Tibial nerve (tissue), 4 donors: ENCODE results near the gene CARD10. TPM values are rescaled to one million over a fixed set of nuclear protein-coding genes. Genes with fewer than 3 reads are reported as not detected.
"Not testable (repeated sequence)": the region's sequence is repeated elsewhere in the genome, so short reads cannot be mapped to it uniquely, and the experiment has no call there.

Experiments used
- DNase-seq, 2 donors: peaks; one replicate each; pipeline ENCODE4 v3.0.0-alpha.2; 2019; ENCODE audit warnings: low spot score in 2 of 2
- H3K27ac ChIP-seq, 4 donors: fragments of 200-600 bp; sonication (generic) in 3 of 4; one replicate each; pipeline ENCODE4 v1.5.1; 2017 to 2019; ENCODE audit warnings: mild to moderate bottlenecking in 1 of 4
- H3K27me3 ChIP-seq, 2 donors: fragments of 200-600 bp; sonication (generic) in 1 of 2; one replicate each; pipeline versions ENCODE4 v1.5.1 to v1.6.0; 2017 to 2019
- H3K36me3 ChIP-seq, 3 donors: fragments of 200-600 bp; sonication (generic); one replicate each; pipeline ENCODE4 v1.5.1; 2018 to 2019
- H3K4me1 ChIP-seq, 4 donors: fragments of 200-600 bp; sonication (generic) in 3 of 4; one replicate each; pipeline ENCODE4 v1.5.1; 2017 to 2019
- H3K4me3 ChIP-seq, 4 donors: fragments of 200-600 bp; sonication (generic) in 3 of 4; one replicate each; pipeline ENCODE4 v1.5.1; 2017 to 2019; ENCODE audit warnings: mild to moderate bottlenecking in 1 of 4, moderate library complexity in 1 of 4
- H3K9me3 ChIP-seq, 4 donors: fragments of 200-600 bp; sonication (generic) in 3 of 4; one replicate each; pipeline ENCODE4 v1.5.1; 2017 to 2019
- CTCF ChIP-seq, 5 experiments: fragments of 200-600 bp in 3 of 5; fragments of 450-650 bp in 2 of 5; sonication (generic) in 3 of 5; IDR thresholded peaks; one replicate each; pipeline ENCODE4 v1.5.1; 2016 to 2019; ENCODE audit warnings: antibody characterized with exemption in 5 of 5, mild to moderate bottlenecking in 3 of 5, moderate library complexity in 2 of 5
- EP300 ChIP-seq, 2 donors: sonication (generic); formaldehyde crosslinking; IDR thresholded peaks; one replicate each; pipeline ENCODE4 v1.6.1; 2017; ENCODE audit warnings: antibody characterized with exemption in 2 of 2, mild to moderate bottlenecking in 1 of 2
- POLR2A ChIP-seq, 2 donors: fragments of 450-650 bp; IDR thresholded peaks; one replicate each; pipeline ENCODE4 v1.6.1; 2017; ENCODE audit warnings: antibody characterized with exemption in 2 of 2, mild to moderate bottlenecking in 2 of 2, moderate library complexity in 2 of 2
- WGBS, 2 donors: methylation state at CpG; one replicate each; pipeline ENCODE4 v1.1.5; 2018; 5-methylcytosine and 5-hydroxymethylcytosine counted together
- total RNA-seq, 4 donors: library from RNA; depleted of rRNA; stranded (reverse); fragments of >200 nt; gene quantifications; one replicate each; pipeline ENCODE4 v1.1.0, GENCODE V29; 2016

The CARD10 gene
- total RNA-seq, 4 donors from 2014 or later = 12.5 to 21.6 (median 17.0) TPM

- Histone ChIP-seq H3K4me1 (no peaks in the 10 kb centered on the region), H3K9me3 (no peaks in the 10 kb centered on the region), H3K27ac (no peak overlapping the region), H3K27me3 (peaks cover 0 to 32% of the 10 kb centered on the region in 2 donors), H3K4me3 (no peak overlapping the region), H3K36me3 (peaks cover 0 to 11% (median 0%) of the 10 kb centered on the region in 3 donors)
- WGBS, 2 donors = 77 to 92% methylated on average over 6 to 8 of the region's 8 CpGs
- no peak for DNase-seq
- TF ChIP-seq POLR2A (IDR thresholded peaks at IDR 0.05) (no peak), CTCF (IDR thresholded peaks at IDR 0.05) (no peak), EP300 (IDR thresholded peaks at IDR 0.05) (no peak)
These were observed 45.7 kb downstream of the CARD10 start for GRCh38 chr22:37473437-37473946.

DNA sequence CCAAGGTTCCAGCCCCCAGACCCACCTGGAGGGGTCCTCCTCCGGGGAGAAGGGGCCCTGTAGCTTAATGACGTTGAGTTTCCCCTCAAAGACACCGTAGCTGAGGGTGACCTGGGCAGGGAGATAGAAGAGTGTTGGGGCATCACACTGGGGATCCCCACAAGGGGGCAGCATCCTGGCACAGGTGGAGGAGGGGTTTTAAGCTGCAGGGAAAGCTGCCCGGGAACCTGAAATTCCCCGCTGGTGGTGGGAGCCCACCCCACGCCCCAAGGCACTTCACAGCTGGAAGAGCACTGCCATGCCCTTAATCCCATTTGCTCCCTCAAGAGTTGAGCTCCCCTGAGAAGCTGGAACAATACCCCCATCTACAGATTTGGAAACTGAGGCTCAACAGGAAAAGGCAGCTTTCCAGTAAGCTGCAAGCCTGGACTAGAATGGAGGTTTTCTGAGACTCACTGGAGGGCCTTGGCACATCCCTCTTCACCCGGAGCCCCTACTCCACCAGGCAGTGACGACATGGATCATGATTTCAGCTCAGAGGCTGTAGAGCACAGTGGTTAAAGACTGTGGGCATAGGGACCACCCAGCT lies 46.7 kb downstream of the CARD10 start:
- H3K4me1 ChIP-seq = no peaks in the 10 kb centered on the region
- H3K27me3 ChIP-seq = peaks cover 0 to 33% of the 10 kb centered on the region in 2 donors
- TF ChIP-seq POLR2A (IDR thresholded peaks at IDR 0.05) (no peak), EP300 (IDR thresholded peaks at IDR 0.05) (no peak), CTCF (IDR thresholded peaks at IDR 0.05) (peak; percentile 20 to 52 (median 33))
- H3K27ac ChIP-seq = no peak overlapping the region
- DNase-seq = no peak
- H3K36me3 ChIP-seq = peaks cover 0 to 11% (median 0%) of the 10 kb centered on the region in 3 donors
- H3K9me3 ChIP-seq = no peaks in the 10 kb centered on the region
- H3K4me3 ChIP-seq = no peak overlapping the region
- 26 to 36% methylated on average over 8 of the region's 8 CpGs for WGBS, 2 donors

- Histone ChIP-seq H3K9me3 (no peaks in the 10 kb centered on the region), H3K27me3 (peaks cover 0 to 36% of the 10 kb centered on the region in 2 donors), H3K36me3 (peaks cover 0 to 11% (median 0%) of the 10 kb centered on the region in 3 donors), H3K4me3 (no peak overlapping the region), H3K4me1 (no peaks in the 10 kb centered on the region), H3K27ac (no peak overlapping the region)
- TF ChIP-seq POLR2A (IDR thresholded peaks at IDR 0.05) (no peak), CTCF (IDR thresholded peaks at IDR 0.05) (no peak), EP300 (IDR thresholded peaks at IDR 0.05) (no peak)
- DNase-seq = no peak
- WGBS, 2 donors = 83 to 87% methylated on average over 9 of the region's 9 CpGs
These were observed 47.3 kb downstream of the CARD10 start for GRCh38 chr22:37471727-37472417.

DNA sequence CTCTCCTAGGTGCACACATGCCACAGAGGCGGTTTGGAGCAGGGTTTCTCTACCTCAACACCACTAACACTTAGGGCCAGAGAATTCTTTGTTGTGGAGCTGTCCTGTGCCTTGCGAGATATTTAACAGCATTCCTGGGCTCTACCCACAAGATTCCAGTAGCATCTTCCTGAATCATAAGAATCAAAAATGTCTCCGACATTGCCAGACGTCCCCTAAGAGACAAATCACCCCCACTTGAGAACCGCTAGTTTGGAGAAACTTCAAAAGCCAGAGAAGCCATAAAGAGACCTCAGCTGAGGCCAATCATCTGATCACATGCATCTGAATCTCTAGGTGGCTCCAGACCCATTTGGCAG lies 49.1 kb downstream of the CARD10 start:
- no peaks in the 10 kb centered on the region for H3K9me3 ChIP-seq
- no peaks in the 10 kb centered on the region for H3K4me1 ChIP-seq
- no peak overlapping the region for H3K27ac ChIP-seq
- DNase-seq = no peak
- WGBS, 2 donors = 57 to 68% methylated on average over 5 of the region's 5 CpGs
- peaks cover 0 to 11% (median 0%) of the 10 kb centered on the region in 3 donors for H3K36me3 ChIP-seq
- H3K4me3 ChIP-seq = no peak overlapping the region
- H3K27me3 ChIP-seq = peaks cover 0 to 23% of the 10 kb centered on the region in 2 donors
- no peak for TF ChIP-seq EP300 (IDR thresholded peaks at IDR 0.05)

- peaks cover 0 to 7% (median 0%) of the 10 kb centered on the region in 3 donors for H3K36me3 ChIP-seq
- no peak for DNase-seq
- H3K4me3 ChIP-seq = no peak overlapping the region
- H3K4me1 ChIP-seq = no peaks in the 10 kb centered on the region
- 81 to 82% methylated on average over 6 to 8 of the region's 8 CpGs for WGBS, 2 donors
- H3K9me3 ChIP-seq = no peaks in the 10 kb centered on the region
- no peak overlapping the region for H3K27ac ChIP-seq
- TF ChIP-seq POLR2A (IDR thresholded peaks at IDR 0.05) (no peak), EP300 (IDR thresholded peaks at IDR 0.05) (no peak), CTCF (IDR thresholded peaks at IDR 0.05) (no peak)
- H3K27me3 ChIP-seq = peaks cover 0 to 22% of the 10 kb centered on the region in 2 donors
These were observed 49.7 kb downstream of the CARD10 start for GRCh38 chr22:37469416-37470086.

DNA sequence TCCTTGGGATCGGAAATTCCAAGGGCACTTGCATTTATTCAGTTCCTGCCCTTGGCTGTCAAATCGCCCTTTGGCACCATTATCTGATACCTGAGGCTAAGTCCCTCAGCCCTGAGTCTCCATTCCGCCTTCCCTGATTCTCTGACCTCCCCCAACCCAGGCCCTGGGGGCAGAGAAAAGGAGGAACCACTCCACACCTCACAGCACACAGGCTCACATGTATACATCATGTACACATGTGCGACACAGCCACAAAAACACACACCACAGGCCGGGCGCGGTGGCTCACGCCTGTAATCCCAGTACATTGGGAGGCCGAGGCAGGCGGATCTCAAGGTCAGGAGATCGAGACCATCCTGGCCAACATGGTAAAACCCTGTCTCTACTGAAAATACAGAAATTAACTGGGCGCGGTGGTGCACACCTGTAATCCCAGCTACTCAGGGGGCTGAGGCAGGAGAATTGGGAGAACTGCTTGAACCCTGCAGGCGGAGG lies 51.0 kb downstream of the CARD10 start:
- H3K4me3 ChIP-seq, H3K27ac ChIP-seq, DNase-seq, H3K36me3 ChIP-seq, H3K9me3 ChIP-seq, H3K4me1 ChIP-seq: not testable (repeated sequence)
- H3K27me3 ChIP-seq = peaks cover 0 to 12% of the 10 kb centered on the region in 2 donors
- 89% methylated on average over 14 of the region's 14 CpGs for WGBS, 2 donors
